Adrenal gland (tissue), 12 donors: ENCODE data around the gene PHKA2. TPM values are rescaled to one million over a fixed set of nuclear protein-coding genes. Genes with fewer than 3 reads are reported as not detected.
A peak's percentile ranks its signal among the peaks of the same experiment; 100 is the strongest.

Experiments
- DNase-seq, 7 donors: peaks; one replicate each; pipeline ENCODE4 v3.0.0-alpha.2; 2019 to 2020
- H3K27ac ChIP-seq, 5 donors: fragments of 200-600 bp; sonication (generic) in 4 of 5; 1 replicate in 3 of 5; 2 replicates in 2 of 5; pipeline versions ENCODE4 v1.5.1 to v1.8.0; 2016 to 2020; ENCODE audit warnings: mild to moderate bottlenecking in 1 of 5
- H3K27me3 ChIP-seq: fragments of 200-600 bp; 2 replicates; pipeline ENCODE4 v1.8.0; 2021
- H3K36me3 ChIP-seq, 2 donors: fragments of 200-600 bp; replicated peaks in 1 of 2; 1 replicate in 1 of 2; 2 replicates in 1 of 2; pipeline versions ENCODE4 v1.5.1 to v1.8.0; 2018 to 2022
- H3K4me1 ChIP-seq, 2 donors: fragments of 200-600 bp; replicated peaks in 1 of 2; 1 replicate in 1 of 2; 2 replicates in 1 of 2; pipeline versions ENCODE4 v1.5.1 to v1.8.0; 2018 to 2021
- H3K4me3 ChIP-seq, 4 donors: fragments of 200-600 bp; sonication (generic) in 3 of 4; one replicate each; pipeline ENCODE4 v1.5.1; 2016 to 2018
- H3K9me3 ChIP-seq, 3 donors: fragments of 200-600 bp; sonication (generic) in 1 of 3; replicated peaks in 1 of 3; 1 replicate in 2 of 3; 2 replicates in 1 of 3; pipeline versions ENCODE4 v1.5.1 to v1.8.0; 2016 to 2021
- CTCF ChIP-seq, 6 experiments: fragments of 450-650 bp in 4 of 6; fragments of 200-600 bp in 2 of 6; sonication (generic) in 1 of 6; IDR thresholded peaks; 1 replicate in 5 of 6; 2 replicates in 1 of 6; pipeline versions ENCODE4 v1.5.1 to v1.8.0; 2016 to 2021; ENCODE audit warnings: antibody characterized with exemption in 6 of 6, mild to moderate bottlenecking in 2 of 6, moderate library complexity in 1 of 6
- POLR2A ChIP-seq, 2 donors: fragments of 450-650 bp; IDR thresholded peaks; one replicate each; pipeline ENCODE4 v1.6.1; 2017; ENCODE audit warnings: antibody characterized with exemption in 2 of 2, mild to moderate bottlenecking in 2 of 2, moderate library complexity in 1 of 2
- WGBS, 4 donors: extraction: QIAGEN DNeasy Blood & Tissue Kit in 2 of 4; methylation state at CpG; one replicate each; pipeline versions ENCODE4 v1.1.5 to v1.1.7; 2013 to 2017; 5-methylcytosine and 5-hydroxymethylcytosine counted together
- intact Hi-C, 2 donors: fragments of 100-400 bp; cut with DNase I; formaldehyde crosslinking; loops; one replicate each; pipeline versions ENCODE4 v1.14.1 to v1.15.0; 2022 to 2023
- polyA plus RNA-seq, 3 donors: library from polyadenylated mRNA; stranded (reverse); fragments of 200-250 nt in 2 of 3; fragments of 350-450 nt in 1 of 3; fragmentation: Illumina TruSeq in 1 of 3; extraction: RNeasy Lipid Tissue Mini Kit (QIAGEN cat#74804) in 1 of 3; gene quantifications; one replicate each; pipeline ENCODE4 v1.2.3, GENCODE V29; 2013 to 2014
- total RNA-seq, 9 donors: library from RNA; depleted of rRNA in 4 of 9; stranded (reverse); fragments of >200 nt in 4 of 9; fragments of 120-200 nt in 1 of 9; fragmentation: NEBNext Ultra II Directional in 1 of 9; extraction: Animal tissue kit (Norgen Biotek cat#: 25700) in 1 of 9; gene quantifications; one replicate each; pipeline versions ENCODE4 v1.1.0 to v1.2.4, GENCODE V29; 2013 to 2023
- donor health status: healthy with polysubstance abuse.
- donor health status: Bipolar disorder and iron deficiency.
- donor health status: DM: yes; HTN: yes; CAD: no.
- donor health status: DM: no; HTN: no; CAD: no.
- donor health status: DM: no; HTN: no; CAD: no.
- donor health status: DM: yes; HTN: yes; CAD: no.

Gene PHKA2
- total and polyA plus RNA-seq, 12 donors = 11.7 to 63.8 (median 27.8) TPM

GRCh38 chrX:18897611-18898010 is 86.3 kb downstream of the PHKA2 start:
- intact Hi-C loops = loop anchor here (10.0 kb wide), 3 partner anchors 223 to 503 kb away; partner anchors contain the start of genes CDKL5 (in 1 of the 2) and RS1 (in 1 of the 2)
- Histone ChIP-seq H3K4me3 (no peak overlapping the region), H3K4me1 (no peaks in the 10 kb centered on the region), H3K36me3 (no peaks in the 10 kb centered on the region), H3K27ac (no peak overlapping the region), H3K9me3 (no peaks in the 10 kb centered on the region), H3K27me3 (no peaks in the 10 kb centered on the region)
- WGBS, 4 donors = 47 to 89% (median 82%) methylated on average over 3 to 15 of the region's 15 CpGs
- no peak for DNase-seq
- TF ChIP-seq POLR2A (IDR thresholded peaks at IDR 0.05) = no peak
- no peak for TF ChIP-seq CTCF (IDR thresholded peaks at IDR 0.05)

- WGBS, 4 donors = 87 to 100% (median 90%) methylated on average over 11 to 27 of the region's 27 CpGs
- TF ChIP-seq POLR2A (IDR thresholded peaks at IDR 0.05) = no peak
- no peak for TF ChIP-seq CTCF (IDR thresholded peaks at IDR 0.05)
- H3K4me3 ChIP-seq = no peak overlapping the region
- H3K36me3 ChIP-seq = no peaks in the 10 kb centered on the region
- no peak overlapping the region for H3K27ac ChIP-seq
- no peaks in the 10 kb centered on the region for H3K4me1 ChIP-seq
- H3K27me3 ChIP-seq = no peaks in the 10 kb centered on the region
- no peak for DNase-seq
- no peaks in the 10 kb centered on the region for H3K9me3 ChIP-seq
- intact Hi-C loops = loop anchor here (10.0 kb wide), 3 partner anchors 222 to 502 kb away; partner anchors contain the start of genes CDKL5 (in 1 of the 2) and RS1 (in 1 of the 2)
Observed at GRCh38 chrX:18896680-18897544, 87.0 kb downstream of the PHKA2 start.

GRCh38 chrX:18895189-18895951 is 88.5 kb downstream of the PHKA2 start:
- WGBS, 4 donors = 55 to 82% (median 78%) methylated on average over 2 to 18 of the region's 18 CpGs
- Histone ChIP-seq H3K4me3 (no peak overlapping the region), H3K27ac (peak overlapping the region in 1 of 5 donors; percentile 49), H3K4me1 (no peaks in the 10 kb centered on the region), H3K9me3 (no peaks in the 10 kb centered on the region), H3K27me3 (no peaks in the 10 kb centered on the region), H3K36me3 (no peaks in the 10 kb centered on the region)
- DNase-seq = peak in 3 of 7 donors; percentile 25 to 50 (median 39)
- TF ChIP-seq POLR2A (IDR thresholded peaks at IDR 0.05) = no peak
- TF ChIP-seq CTCF (IDR thresholded peaks at IDR 0.05) = peak in 4 of 6 experiments; percentile 11 to 46 (median 29)
- intact Hi-C loops = loop anchor here (10.0 kb wide), 3 partner anchors 221 to 501 kb away; partner anchors contain the start of genes CDKL5 (in 1 of the 2) and RS1 (in 1 of the 2)

- DNase-seq = no peak
- no peaks in the 10 kb centered on the region for H3K9me3 ChIP-seq
- intact Hi-C loops = loop anchor here (10.0 kb wide), 3 partner anchors 219 to 499 kb away; partner anchors contain the start of genes CDKL5 (in 1 of the 2) and RS1 (in 1 of the 2)
- 40 to 94% (median 90%) methylated on average over 1 to 18 of the region's 18 CpGs for WGBS, 4 donors
- H3K27me3 ChIP-seq = no peaks in the 10 kb centered on the region
- no peaks in the 10 kb centered on the region for H3K4me1 ChIP-seq
- no peak overlapping the region for H3K27ac ChIP-seq
- no peak for TF ChIP-seq CTCF (IDR thresholded peaks at IDR 0.05)
- no peak for TF ChIP-seq POLR2A (IDR thresholded peaks at IDR 0.05)
- H3K4me3 ChIP-seq = no peak overlapping the region
- no peaks in the 10 kb centered on the region for H3K36me3 ChIP-seq
Observed at GRCh38 chrX:18894156-18894555, 89.8 kb downstream of the PHKA2 start.
